GM23248 (cell line): ENCODE data around the gene PTPRU. TPM values are rescaled to one million over a fixed set of nuclear protein-coding genes. Genes with fewer than 3 reads are reported as not detected.

Source experiments
- DNase-seq: peaks from one replicate; pipeline ENCODE4 v3.0.0-alpha.2; 2015
- H2AFZ ChIP-seq: fragments of 200-600 bp; sonication (generic); 2 replicates; pipeline ENCODE4 v1.6.1; 2016; ENCODE audit warnings: antibody characterized with exemption
- H3F3A ChIP-seq: fragments of 200-600 bp; sonication (generic); 2 replicates; pipeline ENCODE4 v1.6.1; 2016; ENCODE audit warnings: mild to moderate bottlenecking, antibody characterized with exemption, mixed run types; ENCODE audit not compliant: insufficient read depth
- H3K27ac ChIP-seq: fragments of 200-600 bp; sonication (generic); 2 replicates; pipeline ENCODE4 v1.5.1; 2016; ENCODE audit warnings: mild to moderate bottlenecking
- H3K27me3 ChIP-seq: fragments of 200-600 bp; sonication (generic); replicated peaks from 2 replicates; pipeline ENCODE4 v1.6.1; 2016; ENCODE audit warnings: mild to moderate bottlenecking; ENCODE audit not compliant: insufficient read depth
- H3K36me3 ChIP-seq: fragments of 200-600 bp; sonication (generic); 2 replicates; pipeline ENCODE4 v1.6.1; 2016; ENCODE audit warnings: low read depth, mild to moderate bottlenecking
- H3K4me1 ChIP-seq: fragments of 200-600 bp; sonication (generic); 2 replicates; pipeline ENCODE4 v1.6.1; 2016; ENCODE audit warnings: mild to moderate bottlenecking; ENCODE audit not compliant: insufficient read depth
- H3K4me2 ChIP-seq: fragments of 200-600 bp; sonication (generic); one replicate; pipeline ENCODE4 v1.6.1; 2016; ENCODE audit warnings: mild to moderate bottlenecking; ENCODE audit not compliant: unreplicated experiment
- H3K4me3 ChIP-seq: fragments of 200-600 bp; sonication (generic); 2 replicates; pipeline ENCODE4 v1.5.1; 2016; ENCODE audit warnings: mild to moderate bottlenecking
- H3K79me2 ChIP-seq: fragments of 200-600 bp; sonication (generic); 2 replicates; pipeline ENCODE4 v1.6.1; 2016; ENCODE audit warnings: mild to moderate bottlenecking; ENCODE audit not compliant: insufficient read depth
- H3K9ac ChIP-seq: fragments of 200-600 bp; sonication (generic); 2 replicates; pipeline ENCODE4 v1.6.1; 2016; ENCODE audit warnings: mild to moderate bottlenecking
- H3K9me2 ChIP-seq: fragments of 200-600 bp; sonication (generic); 2 replicates; pipeline ENCODE4 v1.6.1; 2016; ENCODE audit warnings: mixed run types, mild to moderate bottlenecking, moderate library complexity; ENCODE audit not compliant: insufficient read depth
- H3K9me3 ChIP-seq: fragments of 200-600 bp; sonication (generic); one replicate; pipeline ENCODE4 v1.6.1; 2017; ENCODE audit warnings: low read depth
- H4K20me1 ChIP-seq: fragments of 200-600 bp; sonication (generic); 2 replicates; pipeline ENCODE4 v1.6.0; 2016; ENCODE audit not compliant: insufficient read depth
- EZH2 ChIP-seq: fragments of 200-600 bp; sonication (generic); IDR thresholded peaks from 2 replicates; pipeline ENCODE4 v1.6.1; 2018; ENCODE audit warnings: antibody characterized with exemption, mild to moderate bottlenecking; ENCODE audit not compliant: insufficient read depth, poor library complexity, severe bottlenecking
- EZH2phosphoT487 ChIP-seq: fragments of 200-600 bp; sonication (generic); IDR thresholded peaks from 2 replicates; pipeline ENCODE4 v1.6.1; 2018; ENCODE audit warnings: antibody characterized with exemption, moderate library complexity, mild to moderate bottlenecking, low read depth; ENCODE audit not compliant: insufficient read depth
- WGBS, 2 experiments: methylation state at CpG; one replicate each; pipeline ENCODE4 v1.1.6; 2015 to 2017; ENCODE audit warnings: low lambda C conversion rate in 2 of 2, low coverage in 1 of 2; ENCODE audit errors: missing lambda C conversion rate in 2 of 2; 5-methylcytosine and 5-hydroxymethylcytosine counted together
- in situ Hi-C: fragments of 300-500 bp; cut with MboI; formaldehyde crosslinking; loops from 2 replicates; pipeline ENCODE4 v1.15.0; 2020
- polyA plus RNA-seq: library from polyadenylated mRNA; unstranded; fragments of >200 nt; fragmentation: Nextera tagmentation; extraction: Ambion mirVana; gene quantifications from 2 replicates; pipeline ENCODE4 v1.2.1, GENCODE V29; 2016
- total RNA-seq: library from RNA; depleted of rRNA; stranded (reverse); fragments of >200 nt; shearing (Covaris generic); gene quantifications from 2 replicates; pipeline ENCODE4 v1.2.3, GENCODE V29; 2014

The PTPRU gene
- total and polyA plus RNA-seq, 2 experiments from 2014 or later, result 6.2 to 16.8 TPM

DNA sequence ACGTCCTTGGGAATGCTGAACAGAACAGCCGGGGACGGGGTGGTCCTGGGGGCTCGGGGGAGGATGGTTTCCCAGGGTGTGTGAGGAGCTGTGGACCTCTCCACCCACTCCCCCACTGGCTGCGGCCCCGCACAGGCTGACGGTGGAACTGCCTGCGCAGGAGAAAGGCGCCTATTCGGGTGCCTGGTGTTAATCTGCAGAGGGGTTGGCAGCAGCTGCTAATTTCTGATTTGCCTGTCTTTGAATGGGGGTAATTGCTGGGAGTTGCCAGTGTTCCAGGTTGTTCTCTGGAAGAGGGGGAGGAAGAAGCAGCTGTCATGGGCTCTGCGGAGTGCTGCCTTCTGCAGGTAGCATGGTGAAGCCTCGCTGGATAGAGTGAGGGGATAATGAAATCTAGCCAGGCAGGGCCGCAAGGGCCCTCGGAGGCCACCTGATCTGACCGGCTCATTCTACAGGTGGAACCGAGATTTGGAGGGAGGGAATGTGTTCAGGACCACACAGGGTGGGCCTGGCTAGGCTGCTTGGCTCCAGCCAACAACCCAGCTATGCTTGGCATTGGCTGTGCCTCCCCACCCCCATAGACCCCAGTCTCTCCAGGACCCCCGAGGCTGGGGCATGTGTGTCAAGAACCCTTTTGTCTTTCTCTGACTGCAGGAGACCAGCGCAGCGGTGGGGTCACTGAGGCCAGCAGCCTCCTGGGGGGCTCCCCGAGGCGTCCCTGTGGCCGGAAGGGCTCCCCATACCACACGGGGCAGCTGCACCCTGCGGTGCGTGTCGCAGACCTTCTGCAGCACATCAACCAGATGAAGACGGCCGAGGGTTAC, 67.1 kb downstream of the PTPRU start:
- no peak for DNase-seq
- Histone ChIP-seq H3F3A (no peaks in the 10 kb centered on the region), H3K79me2 (no peaks in the 10 kb centered on the region), H3K27me3 (no peaks in the 10 kb centered on the region), H3K9me3 (no peaks in the 10 kb centered on the region), H3K4me1 (no peaks in the 10 kb centered on the region), H2AFZ (no peak overlapping the region), H3K9me2 (no peaks in the 10 kb centered on the region), H4K20me1 (no peaks in the 10 kb centered on the region), H3K27ac (no peak overlapping the region), H3K4me3 (no peak overlapping the region), H3K36me3 (no peaks in the 10 kb centered on the region), H3K9ac (no peak overlapping the region), H3K4me2 (no peak overlapping the region)
- in situ Hi-C loops, result no loop called here
- TF ChIP-seq EZH2phosphoT487 (no peak), EZH2 (no peak)
- WGBS, 2 experiments, result 92 to 94% methylated on average over 23 to 27 of the region's 28 CpGs

GRCh38 chr1:29304025-29304684, 67.8 kb downstream of the PTPRU start:
- H3K9me2 ChIP-seq, result no peaks in the 10 kb centered on the region
- H3K79me2 ChIP-seq, result no peaks in the 10 kb centered on the region
- in situ Hi-C loops, result no loop called here
- DNase-seq, result no peak
- H3K4me2 ChIP-seq, result no peak overlapping the region
- no peaks in the 10 kb centered on the region for H3K36me3 ChIP-seq
- no peaks in the 10 kb centered on the region for H3K4me1 ChIP-seq
- no peak for TF ChIP-seq EZH2
- no peak for TF ChIP-seq EZH2phosphoT487
- H3F3A ChIP-seq, result no peaks in the 10 kb centered on the region
- H3K4me3 ChIP-seq, result no peak overlapping the region
- no peak overlapping the region for H2AFZ ChIP-seq
- H3K27me3 ChIP-seq, result no peaks in the 10 kb centered on the region
- no peak overlapping the region for H3K9ac ChIP-seq
- H4K20me1 ChIP-seq, result no peaks in the 10 kb centered on the region
- H3K27ac ChIP-seq, result no peak overlapping the region
- WGBS, 2 experiments, result 87 to 93% methylated on average over 8 of the region's 8 CpGs
- H3K9me3 ChIP-seq, result no peaks in the 10 kb centered on the region

GRCh38 chr1:29305943-29306342, 69.6 kb downstream of the PTPRU start:
- no peaks in the 10 kb centered on the region for H3K27me3 ChIP-seq
- 80 to 83% methylated on average over 7 of the region's 7 CpGs for WGBS, 2 experiments
- no peak for TF ChIP-seq EZH2phosphoT487
- no peak for TF ChIP-seq EZH2
- no peak overlapping the region for H2AFZ ChIP-seq
- no peak overlapping the region for H3K27ac ChIP-seq
- no peaks in the 10 kb centered on the region for H3K4me1 ChIP-seq
- no peaks in the 10 kb centered on the region for H3F3A ChIP-seq
- H3K9me2 ChIP-seq, result no peaks in the 10 kb centered on the region
- no peak overlapping the region for H3K4me2 ChIP-seq
- no peaks in the 10 kb centered on the region for H4K20me1 ChIP-seq
- no peaks in the 10 kb centered on the region for H3K36me3 ChIP-seq
- no peak for DNase-seq
- H3K9me3 ChIP-seq, result no peaks in the 10 kb centered on the region
- no peak overlapping the region for H3K4me3 ChIP-seq
- H3K79me2 ChIP-seq, result no peaks in the 10 kb centered on the region
- no peak overlapping the region for H3K9ac ChIP-seq
- in situ Hi-C loops, result no loop called here

DNA sequence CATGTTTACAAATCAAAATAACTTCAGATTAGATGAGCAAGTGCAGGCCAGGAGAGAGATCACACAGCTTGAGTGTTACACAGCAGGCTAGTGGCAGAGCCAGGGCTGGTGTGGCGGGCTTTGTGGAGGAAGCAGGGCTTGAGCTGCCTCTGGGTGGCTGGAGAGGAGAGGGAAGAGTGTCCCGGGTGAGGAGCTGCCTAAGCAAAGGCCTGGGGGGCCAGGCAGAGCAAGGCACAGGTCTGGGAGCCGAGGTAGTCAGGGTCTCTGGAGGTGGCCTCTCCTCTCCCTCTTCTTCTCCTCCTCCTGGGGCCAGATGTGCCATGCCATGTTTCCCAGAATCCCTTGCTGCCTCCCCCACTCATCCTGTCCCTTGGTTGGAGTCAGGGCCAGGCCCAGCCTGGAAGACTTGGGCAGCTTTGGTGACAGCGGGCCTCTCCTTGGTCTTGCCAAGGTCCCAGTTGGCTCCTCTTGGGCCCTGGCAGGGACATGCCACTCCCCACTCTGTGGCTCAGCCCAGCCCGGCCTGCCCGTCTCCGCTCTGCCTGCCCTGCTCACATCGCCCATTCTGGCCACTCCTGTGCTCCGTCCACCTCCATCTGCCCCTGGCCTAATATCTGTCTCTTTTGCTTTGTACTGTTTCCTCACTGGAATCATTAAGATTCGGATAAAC, 70.3 kb downstream of the PTPRU start:
- 95 to 97% methylated on average over 9 to 10 of the region's 10 CpGs for WGBS, 2 experiments
- H3K9ac ChIP-seq, result no peak overlapping the region
- H4K20me1 ChIP-seq, result no peaks in the 10 kb centered on the region
- H3K9me2 ChIP-seq, result no peaks in the 10 kb centered on the region
- no peaks in the 10 kb centered on the region for H3K36me3 ChIP-seq
- TF ChIP-seq EZH2phosphoT487 (no peak), EZH2 (no peak)
- H3K27ac ChIP-seq, result no peak overlapping the region
- H2AFZ ChIP-seq, result no peak overlapping the region
- no peaks in the 10 kb centered on the region for H3K79me2 ChIP-seq
- no peaks in the 10 kb centered on the region for H3F3A ChIP-seq
- H3K4me3 ChIP-seq, result no peak overlapping the region
- no peak overlapping the region for H3K4me2 ChIP-seq
- no peaks in the 10 kb centered on the region for H3K4me1 ChIP-seq
- DNase-seq, result no peak
- no peaks in the 10 kb centered on the region for H3K27me3 ChIP-seq
- H3K9me3 ChIP-seq, result no peaks in the 10 kb centered on the region
- in situ Hi-C loops, result no loop called here
